GM12878 (cell line): ENCODE data around the gene TRPM8.

Experiments
- BMI1 ChIP-seq: fragments of 450-650 bp; IDR thresholded peaks from 2 replicates; pipeline ENCODE4 v1.6.1; 2016; ENCODE audit warnings: mild to moderate bottlenecking, moderate library complexity, borderline replicate concordance
- CBFB ChIP-seq: IDR thresholded peaks from 2 replicates; pipeline ENCODE4 v1.6.1; 2016; ENCODE audit warnings: antibody characterized with exemption, low read depth
- CREB1 ChIP-seq: IDR thresholded peaks from 2 replicates; pipeline ENCODE4 v1.6.1; 2012; ENCODE audit warnings: low read depth, mild to moderate bottlenecking, inconsistent platforms
- CTCF ChIP-seq, 3 experiments: IDR thresholded peaks in 2 of 3; conservative IDR thresholded peaks in 1 of 3; 2 replicates each; pipeline ENCODE4 v1.5.1; 2011; ENCODE audit warnings: low read depth in 3 of 3, low read length in 3 of 3, mild to moderate bottlenecking in 3 of 3, control low read depth in 2 of 3, moderate library complexity in 2 of 3, inconsistent platforms in 1 of 3, mixed read lengths in 1 of 3; ENCODE audit not compliant: control insufficient read depth in 2 of 3, insufficient read depth in 1 of 3; ENCODE audit errors: extremely low read depth in 1 of 3
- EP300 ChIP-seq, 2 experiments: fragments of 150-350 bp in 1 of 2; IDR thresholded peaks; 2 replicates each; pipeline ENCODE4 v1.6.1; 2011 to 2012; ENCODE audit warnings: low read depth in 2 of 2, low read length in 2 of 2, borderline replicate concordance in 1 of 2, improper control_type of control experiment in 1 of 2, inconsistent platforms in 1 of 2; ENCODE audit not compliant: control insufficient read depth in 1 of 2
- HDGF ChIP-seq: fragments of 450-650 bp; IDR thresholded peaks from 2 replicates; pipeline ENCODE4 v1.6.1; 2016; ENCODE audit warnings: antibody characterized with exemption
- MYC ChIP-seq: IDR thresholded peaks from 2 replicates; pipeline ENCODE4 v1.6.1; 2011; ENCODE audit warnings: mild to moderate bottlenecking, low read length, moderate library complexity, inconsistent platforms; ENCODE audit not compliant: insufficient read depth, insufficient replicate concordance, insufficient read length, severe bottlenecking
- POLR2AphosphoS5 ChIP-seq: IDR thresholded peaks from 2 replicates; pipeline ENCODE4 v1.6.1; 2011; ENCODE audit warnings: mild to moderate bottlenecking, low read length, inconsistent platforms
- TBL1XR1 ChIP-seq: IDR thresholded peaks from 2 replicates; pipeline ENCODE4 v1.6.1; 2012; ENCODE audit warnings: low read depth, low read length, improper control_type of control experiment
- ZNF207 ChIP-seq: fragments of 450-650 bp; IDR thresholded peaks from 2 replicates; pipeline ENCODE4 v1.6.1; 2014; ENCODE audit warnings: antibody characterized with exemption, mild to moderate bottlenecking, borderline replicate concordance

GRCh38 chr2:233926806-233927205 is 9.6 kb downstream of the TRPM8 start:
- no peak for TF ChIP-seq CBFB
- TF ChIP-seq CTCF (IDR thresholded peaks at IDR 0.05 in 2 of 3, conservative IDR thresholded peaks at IDR 0.05 in 1 of 3; ENCODE audit: control insufficient read depth in 2 of 3, extremely low read depth in 1 of 3, insufficient read depth in 1 of 3, low read depth in 3 of 3, low read length in 3 of 3) = no peak
- TF ChIP-seq ZNF207 = no peak
- no peak for TF ChIP-seq MYC
- no peak for TF ChIP-seq EP300 (IDR thresholded peaks at IDR 0.05; ENCODE audit: borderline replicate concordance in 1 of 2, control insufficient read depth in 1 of 2, low read depth in 2 of 2, low read length in 2 of 2)
- TF ChIP-seq CREB1 = no peak
- TF ChIP-seq HDGF = no peak
- TF ChIP-seq POLR2AphosphoS5 = no peak
- TF ChIP-seq TBL1XR1 = no peak
- no peak for TF ChIP-seq BMI1
